Kidney (tissue), 14 donors: ENCODE measurements around the gene CTRL. TPM values are rescaled to one million over a fixed set of nuclear protein-coding genes. Genes with fewer than 3 reads are reported as not detected.

Experiments
- DNase-seq, 5 donors: peaks; one replicate each; pipeline ENCODE4 v3.0.0-alpha.2; 2013 to 2020
- FAIRE-seq: peaks from 2 replicates; lab custom pipeline; 2012; peaks lifted over from hg19 to GRCh38; lab: Jason Lieb, UNC
- H3K27ac ChIP-seq, 2 donors: one replicate each; pipeline ENCODE4 v1.7.0; 2013; ENCODE audit warnings: low read depth in 2 of 2, low read length in 2 of 2, inconsistent platforms in 1 of 2
- H3K27me3 ChIP-seq: one replicate; pipeline ENCODE4 v1.7.1; 2013; ENCODE audit warnings: low read length, inconsistent platforms; ENCODE audit not compliant: control insufficient read depth, insufficient read depth
- H3K36me3 ChIP-seq, 3 donors: one replicate each; pipeline versions ENCODE4 v1.7.0 to v1.7.1; 2013; ENCODE audit warnings: low read length in 3 of 3, control low read depth in 1 of 3, inconsistent platforms in 1 of 3; ENCODE audit not compliant: insufficient read depth in 3 of 3, control insufficient read depth in 2 of 3
- H3K4me1 ChIP-seq, 3 donors: one replicate each; pipeline versions ENCODE4 v1.7.0 to v1.7.1; 2013; ENCODE audit warnings: low read length in 3 of 3, inconsistent platforms in 1 of 3, low read depth in 1 of 3; ENCODE audit not compliant: control insufficient read depth in 2 of 3, insufficient read depth in 2 of 3
- H3K4me3 ChIP-seq, 3 donors: one replicate each; pipeline versions ENCODE4 v1.7.0 to v1.8.1; 2013; ENCODE audit warnings: low read length in 3 of 3, control low read depth in 1 of 3, inconsistent platforms in 1 of 3
- H3K9ac ChIP-seq, 3 donors: one replicate each; pipeline versions ENCODE4 v1.7.0 to v1.7.1; 2013; ENCODE audit warnings: low read length in 3 of 3, control low read depth in 1 of 3, inconsistent platforms in 1 of 3
- H3K9me3 ChIP-seq, 3 donors: one replicate each; pipeline versions ENCODE4 v1.7.0 to v1.7.1; 2013; ENCODE audit warnings: low read length in 3 of 3, control low read depth in 1 of 3, inconsistent platforms in 1 of 3; ENCODE audit not compliant: control insufficient read depth in 2 of 3, insufficient read depth in 1 of 3
- intact Hi-C: fragments of 100-400 bp; cut with DNase I; formaldehyde crosslinking; loops from one replicate; pipeline ENCODE4 v1.11.1; 2022
- polyA plus RNA-seq: library from polyadenylated mRNA; stranded (reverse); fragments of 350-450 nt; fragmentation: Illumina TruSeq; extraction: RNeasy Lipid Tissue Mini Kit (QIAGEN cat#74804); gene quantifications from one replicate; pipeline ENCODE4 v1.2.3, GENCODE V29; 2014; ENCODE audit warnings: low read depth, low replicate concordance; ENCODE audit not compliant: insufficient read depth
- total RNA-seq: library from RNA; stranded (reverse); fragmentation: NEBNext Ultra II Directional; extraction: Animal tissue kit (Norgen Biotek cat#: 25700); gene quantifications from one replicate; pipeline ENCODE4 v1.2.1, GENCODE V29; 2021
- TF ChIP-seq, protein P1 (sequence below): IDR thresholded peaks from 3 replicates; pipeline ENCODE4 v1.5.1; 2012; ENCODE audit warnings: mild to moderate bottlenecking, moderate library complexity, borderline replicate concordance; ENCODE audit not compliant: insufficient read depth; ENCODE audit errors: extremely low read depth
- donor health status: control.
- donor health status: control.
- donor health status: control.
- donor health status: control.
- donor health status: control.
- donor health status: DM: yes; HTN: yes; CAD: no.
- donor health status: Normal renal cell carcinoma (clear cell type).

The CTRL gene
- total and polyA plus RNA-seq, 2 donors from 2014 or later: 0.69 TPM; not detected in 1

- Histone ChIP-seq H3K36me3 (peaks cover 0 to 52% (median 9%) of the 10 kb centered on the region in 3 donors), H3K4me3 (no peak overlapping the region), H3K9me3 (no peaks in the 10 kb centered on the region), H3K27me3 (no peaks in the 10 kb centered on the region), H3K27ac (no peak overlapping the region), H3K9ac (no peak overlapping the region), H3K4me1 (no peaks in the 10 kb centered on the region)
- FAIRE-seq (no peak), DNase-seq (peak in 1 of 5 donors; percentile 63)
- intact Hi-C loops: no loop called here
- TF ChIP-seq, protein P1, sequence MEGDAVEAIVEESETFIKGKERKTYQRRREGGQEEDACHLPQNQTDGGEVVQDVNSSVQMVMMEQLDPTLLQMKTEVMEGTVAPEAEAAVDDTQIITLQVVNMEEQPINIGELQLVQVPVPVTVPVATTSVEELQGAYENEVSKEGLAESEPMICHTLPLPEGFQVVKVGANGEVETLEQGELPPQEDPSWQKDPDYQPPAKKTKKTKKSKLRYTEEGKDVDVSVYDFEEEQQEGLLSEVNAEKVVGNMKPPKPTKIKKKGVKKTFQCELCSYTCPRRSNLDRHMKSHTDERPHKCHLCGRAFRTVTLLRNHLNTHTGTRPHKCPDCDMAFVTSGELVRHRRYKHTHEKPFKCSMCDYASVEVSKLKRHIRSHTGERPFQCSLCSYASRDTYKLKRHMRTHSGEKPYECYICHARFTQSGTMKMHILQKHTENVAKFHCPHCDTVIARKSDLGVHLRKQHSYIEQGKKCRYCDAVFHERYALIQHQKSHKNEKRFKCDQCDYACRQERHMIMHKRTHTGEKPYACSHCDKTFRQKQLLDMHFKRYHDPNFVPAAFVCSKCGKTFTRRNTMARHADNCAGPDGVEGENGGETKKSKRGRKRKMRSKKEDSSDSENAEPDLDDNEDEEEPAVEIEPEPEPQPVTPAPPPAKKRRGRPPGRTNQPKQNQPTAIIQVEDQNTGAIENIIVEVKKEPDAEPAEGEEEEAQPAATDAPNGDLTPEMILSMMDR: no peak
Measured at GRCh38 chr16:67946128-67946569, 14.5 kb upstream of the CTRL start.

- Histone ChIP-seq H3K36me3 (peaks cover 0 to 45% (median 9%) of the 10 kb centered on the region in 3 donors), H3K4me3 (no peak overlapping the region)
- no peak for FAIRE-seq
Measured at GRCh38 chr16:67945392-67945933, 13.8 kb upstream of the CTRL start.

DNA sequence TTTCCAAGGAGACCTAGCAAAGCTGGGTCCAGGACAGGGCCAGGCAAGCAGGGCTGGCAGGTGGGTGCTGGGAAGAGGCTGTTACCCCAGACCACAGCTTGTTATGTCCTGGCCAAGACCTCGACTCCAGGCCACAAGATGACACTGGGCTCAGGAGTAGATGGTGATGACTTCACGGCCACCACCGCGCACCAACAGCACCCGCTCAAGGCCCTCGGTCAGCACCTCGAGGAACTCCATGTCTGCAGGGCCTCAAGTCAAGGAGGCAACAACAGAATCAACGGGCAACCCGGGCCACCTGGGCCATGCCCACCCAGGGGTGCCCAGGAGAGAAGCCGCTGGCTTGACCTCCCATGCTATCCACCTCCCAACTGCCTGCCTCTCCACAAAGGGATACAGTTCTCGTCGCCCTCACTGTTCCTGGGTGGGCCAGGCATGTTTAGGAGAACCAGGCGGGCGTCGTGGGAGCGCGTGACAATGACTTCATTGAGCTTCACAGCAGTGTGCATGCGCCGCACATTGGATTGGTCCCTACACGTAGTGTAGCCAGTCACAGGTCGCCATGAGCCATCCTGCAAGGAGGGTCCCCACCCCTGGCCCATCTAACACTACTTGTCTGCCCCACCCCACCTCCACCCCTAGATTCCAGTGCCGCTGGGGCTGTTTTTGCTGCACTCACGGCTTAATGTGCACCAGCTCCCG, 13.2 kb upstream of the CTRL start:
- H3K27ac ChIP-seq: no peak overlapping the region
- no peaks in the 10 kb centered on the region for H3K9me3 ChIP-seq
- DNase-seq: no peak
- TF ChIP-seq, protein P1: no peak
- no peak overlapping the region for H3K4me3 ChIP-seq
- FAIRE-seq: no peak
- peaks cover 0 to 40% (median 9%) of the 10 kb centered on the region in 3 donors for H3K36me3 ChIP-seq
- H3K9ac ChIP-seq: no peak overlapping the region
- peaks cover 0 to 6% (median 0%) of the 10 kb centered on the region in 3 donors for H3K4me1 ChIP-seq
- intact Hi-C loops: no loop called here
- no peaks in the 10 kb centered on the region for H3K27me3 ChIP-seq

More at GRCh38 chr16:67945392-67945933, 13.8 kb upstream of the CTRL start:
- Histone ChIP-seq H3K9me3 (no peaks in the 10 kb centered on the region), H3K4me1 (no peaks in the 10 kb centered on the region), H3K27ac (no peak overlapping the region), H3K27me3 (no peaks in the 10 kb centered on the region), H3K9ac (no peak overlapping the region)
- intact Hi-C loops: no loop called here
- TF ChIP-seq, protein P1: no peak
- DNase-seq: peak in 1 of 5 donors; percentile 72
